ENCODE measurements around the gene ATRN. TPM values are rescaled to one million over a fixed set of nuclear protein-coding genes. Genes with fewer than 3 reads are reported as not detected.
"Not testable (repeated sequence)": the region's sequence is repeated elsewhere in the genome, so short reads cannot be mapped to it uniquely, and the experiment has no call there.

The ATRN gene
- total and polyA plus RNA-seq, 2 experiments from 2014 or later = 2.2 to 18.3 TPM

GRCh38 chr20:3605386-3605886, 134.6 kb downstream of the ATRN start:
- H3F3A ChIP-seq (replicated peaks; ENCODE audit: low read depth); H3K79me2 ChIP-seq (replicated peaks; ENCODE audit: insufficient read depth); H3K4me2 ChIP-seq; H2AFZ ChIP-seq; H3K27me3 ChIP-seq (ENCODE audit: insufficient read depth); H3K36me3 Mint-ChIP-seq (ENCODE audit: low read depth); DNase-seq (ENCODE audit: low spot score); H3K4me1 ChIP-seq (ENCODE audit: insufficient read depth); H3K36me3 ChIP-seq (ENCODE audit: insufficient read depth); H3K4me1 Mint-ChIP-seq; H3K9me2 ChIP-seq (ENCODE audit: insufficient read depth); H3K27ac Mint-ChIP-seq; H3K27ac ChIP-seq (ENCODE audit: low read depth); ATAC-seq; H3K4me3 ChIP-seq; H3K27me3 Mint-ChIP-seq (ENCODE audit: insufficient read depth, low read depth, poor library complexity); H3K4me3 Mint-ChIP-seq; H4K20me1 ChIP-seq (replicated peaks; ENCODE audit: insufficient read depth); H3K9me3 Mint-ChIP-seq: not testable (repeated sequence)

GRCh38 chr20:3606021-3606420, 135.2 kb downstream of the ATRN start:
- no peaks in the 10 kb centered on the region for H3F3A ChIP-seq (replicated peaks; ENCODE audit: low read depth)
- H3K4me1 ChIP-seq (ENCODE audit: insufficient read depth) = no peaks in the 10 kb centered on the region
- Mint-ChIP-seq H3K27ac (no peak overlapping the region), H3K27me3 (ENCODE audit: insufficient read depth, low read depth, poor library complexity) (no peaks in the 10 kb centered on the region), H3K4me3 (no peak overlapping the region), H3K4me1 (no peaks in the 10 kb centered on the region), H3K9me3 (no peaks in the 10 kb centered on the region), H3K36me3 (ENCODE audit: low read depth) (0 out of 3 replicates have a peak, but pooled peaks cover 5% of the 10 kb centered on the region)
- no peak overlapping the region for H2AFZ ChIP-seq
- no peak overlapping the region for H3K4me2 ChIP-seq
- no peaks in the 10 kb centered on the region for H3K9me2 ChIP-seq (ENCODE audit: insufficient read depth)
- no peaks in the 10 kb centered on the region for H3K79me2 ChIP-seq (replicated peaks; ENCODE audit: insufficient read depth)
- no peaks in the 10 kb centered on the region for H3K27me3 ChIP-seq (ENCODE audit: insufficient read depth)
- ATAC-seq (no peak), DNase-seq (ENCODE audit: low spot score) (no peak)
- H3K27ac ChIP-seq (ENCODE audit: low read depth) = no peak overlapping the region
- H4K20me1 ChIP-seq (replicated peaks; ENCODE audit: insufficient read depth) = no peaks in the 10 kb centered on the region
- H3K4me3 ChIP-seq = no peak overlapping the region
- H3K36me3 ChIP-seq (ENCODE audit: insufficient read depth) = no peaks in the 10 kb centered on the region
- TF ChIP-seq STAT1 (IDR thresholded peaks at IDR 0.05; ENCODE audit: unreplicated experiment) (no peak), CREB1 (CRISPR knock-in tag; IDR thresholded peaks at IDR 0.05; ENCODE audit: low read depth) (no peak), EZH2phosphoT487 (IDR thresholded peaks at IDR 0.05; ENCODE audit: unreplicated experiment) (no peak), ETS1 (IDR thresholded peaks at IDR 0.05) (no peak), NANOG (IDR thresholded peaks at IDR 0.05; ENCODE audit: borderline replicate concordance) (no peak), ZNF462 (CRISPR knock-in tag; IDR thresholded peaks at IDR 0.05) (no peak), ZNF114 (CRISPR knock-in tag; IDR thresholded peaks at IDR 0.05) (no peak), CTCF (conservative IDR thresholded peaks at IDR 0.05; ENCODE audit: low read depth in 2 of 2) (no peak), JUNB (IDR thresholded peaks at IDR 0.05; ENCODE audit: unreplicated experiment) (no peak), EZH2 (IDR thresholded peaks at IDR 0.05; ENCODE audit: low read depth, unreplicated experiment) (no peak)
